Testis (tissue), 3 donors: Measurements from ENCODE around the gene H2BK1. TPM values are rescaled to one million over a fixed set of nuclear protein-coding genes. Genes with fewer than 3 reads are reported as not detected.

ENCODE experiments used
- DNase-seq: peaks from one replicate; pipeline ENCODE4 v3.0.0-alpha.2; 2019
- H3K27ac ChIP-seq, 2 donors: fragments of 200-600 bp; sonication (generic); one replicate each; pipeline ENCODE4 v1.5.1; 2019
- H3K27me3 ChIP-seq: fragments of 200-600 bp; sonication (generic); one replicate; pipeline ENCODE4 v1.5.1; 2019
- H3K36me3 ChIP-seq: fragments of 200-600 bp; sonication (generic); one replicate; pipeline ENCODE4 v1.5.1; 2017; ENCODE audit warnings: low read depth; ENCODE audit errors: missing control alignments
- H3K4me1 ChIP-seq: fragments of 200-600 bp; sonication (generic); one replicate; pipeline ENCODE4 v1.5.1; 2019
- H3K4me3 ChIP-seq, 2 donors: fragments of 200-600 bp; sonication (generic); one replicate each; pipeline ENCODE4 v1.5.1; 2017 to 2019
- H3K9me3 ChIP-seq: fragments of 200-600 bp; sonication (generic); one replicate; pipeline ENCODE4 v1.5.1; 2017
- CTCF ChIP-seq, 3 experiments: fragments of 450-650 bp in 2 of 3; fragments of 200-600 bp in 1 of 3; sonication (generic) in 1 of 3; IDR thresholded peaks; one replicate each; pipeline ENCODE4 v1.5.1; 2016 to 2019; ENCODE audit warnings: antibody characterized with exemption in 3 of 3, mild to moderate bottlenecking in 2 of 3, moderate library complexity in 1 of 3
- POLR2A ChIP-seq: fragments of 450-650 bp; IDR thresholded peaks from one replicate; pipeline ENCODE4 v1.6.1; 2017; ENCODE audit warnings: antibody characterized with exemption, mild to moderate bottlenecking, moderate library complexity
- WGBS, 2 donors: methylation state at CpG; one replicate each; pipeline ENCODE4 v1.1.5; 2018; 5-methylcytosine and 5-hydroxymethylcytosine counted together
- intact Hi-C: fragments of 100-400 bp; cut with DNase I; formaldehyde crosslinking; loops from one replicate; pipeline ENCODE4 v1.15.1; 2023; ENCODE audit warnings: low total_unique reads
- polyA plus RNA-seq: library from polyadenylated mRNA; stranded (reverse); fragments of 350-450 nt; fragmentation: Illumina TruSeq; extraction: RNeasy Lipid Tissue Mini Kit (QIAGEN cat#74804); gene quantifications from one replicate; pipeline ENCODE4 v1.2.3, GENCODE V29; 2014; ENCODE audit warnings: low read depth, low replicate concordance; ENCODE audit not compliant: insufficient read depth
- total RNA-seq, 2 donors: library from RNA; depleted of rRNA; stranded (reverse); fragments of >200 nt; gene quantifications; one replicate each; pipeline ENCODE4 v1.2.3, GENCODE V29; 2016

Gene H2BK1
- total and polyA plus RNA-seq, 3 donors from 2014 or later, result not detected

GRCh38 chr7:151238190-151238810, 28.0 kb upstream of the H2BK1 start:
- no peaks in the 10 kb centered on the region for H3K36me3 ChIP-seq
- peaks cover 8% of the 10 kb centered on the region for H3K4me1 ChIP-seq
- intact Hi-C loops, result no loop called here

DNA sequence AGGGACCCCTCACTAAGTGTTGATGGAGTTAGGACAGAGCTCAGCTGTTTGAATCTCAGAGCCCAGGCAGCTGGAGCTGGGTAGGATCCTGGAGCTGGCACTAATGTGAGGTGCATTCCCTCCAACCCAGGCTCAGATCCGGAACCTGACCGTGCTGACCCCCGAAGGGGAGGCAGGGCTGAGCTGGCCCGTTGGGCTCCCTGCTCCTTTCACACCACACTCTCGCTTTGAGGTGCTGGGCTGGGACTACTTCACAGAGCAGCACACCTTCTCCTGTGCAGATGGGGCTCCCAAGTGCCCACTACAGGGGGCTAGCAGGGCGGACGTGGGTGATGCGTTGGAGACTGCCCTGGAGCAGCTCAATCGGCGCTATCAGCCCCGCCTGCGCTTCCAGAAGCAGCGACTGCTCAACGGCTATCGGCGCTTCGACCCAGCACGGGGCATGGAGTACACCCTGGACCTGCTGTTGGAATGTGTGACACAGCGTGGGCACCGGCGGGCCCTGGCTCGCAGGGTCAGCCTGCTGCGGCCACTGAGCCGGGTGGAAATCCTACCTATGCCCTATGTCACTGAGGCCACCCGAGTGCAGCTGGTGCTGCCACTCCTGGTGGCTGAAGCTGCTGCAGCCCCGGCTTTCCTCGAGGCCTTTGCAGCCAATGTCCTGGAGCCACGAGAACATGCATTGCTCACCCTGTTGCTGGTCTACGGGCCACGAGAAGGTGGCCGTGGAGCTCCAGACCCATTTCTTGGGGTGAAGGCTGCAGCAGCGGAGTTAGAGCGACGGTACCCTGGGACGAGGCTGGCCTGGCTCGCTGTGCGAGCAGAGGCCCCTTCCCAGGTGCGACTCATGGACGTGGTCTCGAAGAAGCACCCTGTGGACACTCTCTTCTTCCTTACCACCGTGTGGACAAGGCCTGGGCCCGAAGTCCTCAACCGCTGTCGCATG, 27.2 kb upstream of the H2BK1 start:
- no peak for DNase-seq
- Histone ChIP-seq H3K4me3 (no peak overlapping the region), H3K36me3 (no peaks in the 10 kb centered on the region)

More at GRCh38 chr7:151238190-151238810, 28.0 kb upstream of the H2BK1 start:
- H3K27me3 ChIP-seq, result no peaks in the 10 kb centered on the region
- no peak overlapping the region for H3K4me3 ChIP-seq
- TF ChIP-seq POLR2A (no peak), CTCF (IDR thresholded peaks at IDR 0.05) (no peak)
- no peak overlapping the region for H3K27ac ChIP-seq
- WGBS, 2 donors, result 73 to 76% methylated on average over 3 to 11 of the region's 17 CpGs
- DNase-seq, result no peak
- H3K9me3 ChIP-seq, result no peaks in the 10 kb centered on the region

GRCh38 chr7:151236406-151236805, 26.1 kb upstream of the H2BK1 start:
- intact Hi-C loops, result no loop called here
- Histone ChIP-seq H3K27ac (no peak overlapping the region), H3K27me3 (no peaks in the 10 kb centered on the region), H3K4me1 (peaks cover 14% of the 10 kb centered on the region), H3K4me3 (no peak overlapping the region), H3K36me3 (no peaks in the 10 kb centered on the region), H3K9me3 (no peaks in the 10 kb centered on the region)
- DNase-seq, result no peak
- WGBS, 2 donors, result 81 to 85% methylated on average over 13 of the region's 13 CpGs
- TF ChIP-seq CTCF (IDR thresholded peaks at IDR 0.05) (no peak), POLR2A (no peak)

More for the DNA sequence above, 27.2 kb upstream of the H2BK1 start:
- WGBS, 2 donors, result 74 to 84% methylated on average over 14 to 44 of the region's 44 CpGs
- intact Hi-C loops, result no loop called here
- TF ChIP-seq POLR2A (no peak), CTCF (IDR thresholded peaks at IDR 0.05) (no peak)
- no peaks in the 10 kb centered on the region for H3K27me3 ChIP-seq
- H3K4me1 ChIP-seq, result peaks cover 9% of the 10 kb centered on the region
- no peaks in the 10 kb centered on the region for H3K9me3 ChIP-seq
- H3K27ac ChIP-seq, result no peak overlapping the region

DNA sequence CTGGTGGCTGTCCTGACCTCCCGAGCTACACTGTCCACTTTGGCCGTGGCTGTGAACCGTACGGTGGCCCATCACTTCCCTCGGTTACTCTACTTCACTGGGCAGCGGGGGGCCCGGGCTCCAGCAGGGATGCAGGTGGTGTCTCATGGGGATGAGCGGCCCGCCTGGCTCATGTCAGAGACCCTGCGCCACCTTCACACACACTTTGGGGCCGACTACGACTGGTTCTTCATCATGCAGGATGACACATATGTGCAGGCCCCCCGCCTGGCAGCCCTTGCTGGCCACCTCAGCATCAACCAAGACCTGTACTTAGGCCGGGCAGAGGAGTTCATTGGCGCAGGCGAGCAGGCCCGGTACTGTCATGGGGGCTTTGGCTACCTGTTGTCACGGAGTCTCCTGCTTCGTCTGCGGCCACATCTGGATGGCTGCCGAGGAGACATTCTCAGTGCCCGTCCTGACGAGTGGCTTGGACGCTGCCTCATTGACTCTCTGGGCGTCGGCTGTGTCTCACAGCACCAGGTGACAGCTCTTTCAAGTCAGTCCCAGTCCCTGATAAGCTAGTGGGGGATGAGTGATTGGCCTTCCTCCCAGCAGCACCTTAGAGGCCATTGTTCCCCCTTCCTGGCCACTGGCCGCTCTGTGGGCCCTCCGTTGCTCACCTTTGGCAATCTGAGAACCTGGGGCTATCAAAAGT, 25.0 kb upstream of the H2BK1 start:
- no peak overlapping the region for H3K4me3 ChIP-seq
- H3K27ac ChIP-seq, result no peak overlapping the region
- H3K9me3 ChIP-seq, result no peaks in the 10 kb centered on the region
- H3K4me1 ChIP-seq, result peaks cover 15% of the 10 kb centered on the region
- no peaks in the 10 kb centered on the region for H3K27me3 ChIP-seq
- no peak for DNase-seq
- 86 to 90% methylated on average over 17 to 28 of the region's 28 CpGs for WGBS, 2 donors
- no peak for TF ChIP-seq CTCF (IDR thresholded peaks at IDR 0.05)
- no peaks in the 10 kb centered on the region for H3K36me3 ChIP-seq
- intact Hi-C loops, result no loop called here
